GM13977 (cell line): ENCODE data around the gene CD34.

Experiments
- DNase-seq: peaks from one replicate; pipeline ENCODE4 v3.0.0; 2012; ENCODE audit warnings: low spot score
- CTCF ChIP-seq: IDR thresholded peaks from 2 replicates; pipeline ENCODE4 v1.5.1; 2012; ENCODE audit warnings: mild to moderate bottlenecking, control low read depth; ENCODE audit not compliant: insufficient read depth; ENCODE audit errors: extremely low read depth, missing control alignments
- in situ Hi-C: fragments of 300-500 bp; cut with MboI; formaldehyde crosslinking; loops from one replicate; pipeline ENCODE4 v1.12.0; 2022; ENCODE audit warnings: low sequenced_read_pairs, low pct_unique_long_range_greater_than_20kb, mixed read lengths, inconsistent platforms; ENCODE audit not compliant: unreplicated experiment

The CD34 gene

GRCh38 chr1:207913951-207914350, 3.0 kb upstream of the CD34 start:
- in situ Hi-C loops = no loop called here
- DNase-seq = no peak
- TF ChIP-seq CTCF = no peak

GRCh38 chr1:207911856-207912760, 1.2 kb upstream of the CD34 start:
- TF ChIP-seq CTCF = no peak
- in situ Hi-C loops = no loop called here
- no peak for DNase-seq

GRCh38 chr1:207909687-207910086, 1.2 kb downstream of the CD34 start:
- no peak for DNase-seq
- no peak for TF ChIP-seq CTCF
- in situ Hi-C loops = no loop called here

GRCh38 chr1:207908107-207908734, 2.7 kb downstream of the CD34 start:
- TF ChIP-seq CTCF = peak; percentile 23
- in situ Hi-C loops = no loop called here
- DNase-seq = no peak

GRCh38 chr1:207904391-207904790, 6.5 kb downstream of the CD34 start:
- in situ Hi-C loops = loop anchor here (5.0 kb wide), 1 partner anchor 48 kb away; no protein-coding TSS in a partner anchor
- DNase-seq = no peak
- no peak for TF ChIP-seq CTCF

- no peak for TF ChIP-seq CTCF
- DNase-seq = no peak
- in situ Hi-C loops = loop anchor here (5.0 kb wide), 1 partner anchor 49 kb away; no protein-coding TSS in a partner anchor
Observed at GRCh38 chr1:207903767-207904166, 7.2 kb downstream of the CD34 start.
